GM19328 (cell line): ENCODE measurements around the gene CDC20B.
"Not testable (repeated sequence)": the region's sequence is repeated elsewhere in the genome, so short reads cannot be mapped to it uniquely, and the experiment has no call there.

ENCODE experiments used
- ATAC-seq: cut with Tn5 transposase; IDR thresholded peaks from one replicate; pipeline ENCODE4 v1.9.1; 2021; ENCODE audit warnings: mild to moderate bottlenecking, moderate library complexity; ENCODE audit not compliant: unreplicated experiment

CDC20B gene

DNA sequence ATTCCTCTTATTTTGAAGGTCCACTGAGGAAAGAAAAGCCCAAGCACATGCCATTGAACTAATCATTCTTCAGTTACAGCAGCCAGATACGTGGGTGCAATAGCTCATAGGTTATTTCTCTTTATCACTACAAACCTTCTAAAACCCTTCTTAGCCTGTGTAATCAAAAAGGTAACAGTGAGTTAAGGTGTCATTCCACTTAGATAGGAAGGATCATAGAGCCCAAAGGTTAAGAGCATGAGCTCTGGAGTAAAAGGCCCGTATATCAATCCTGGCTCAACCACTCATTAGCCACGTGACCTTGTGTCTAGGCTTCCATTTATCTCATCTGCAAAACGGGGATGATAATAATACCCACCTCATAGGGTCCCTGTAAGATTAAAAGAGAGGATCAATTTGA is 10.3 kb downstream of the CDC20B start:
- ATAC-seq, result no peak

DNA sequence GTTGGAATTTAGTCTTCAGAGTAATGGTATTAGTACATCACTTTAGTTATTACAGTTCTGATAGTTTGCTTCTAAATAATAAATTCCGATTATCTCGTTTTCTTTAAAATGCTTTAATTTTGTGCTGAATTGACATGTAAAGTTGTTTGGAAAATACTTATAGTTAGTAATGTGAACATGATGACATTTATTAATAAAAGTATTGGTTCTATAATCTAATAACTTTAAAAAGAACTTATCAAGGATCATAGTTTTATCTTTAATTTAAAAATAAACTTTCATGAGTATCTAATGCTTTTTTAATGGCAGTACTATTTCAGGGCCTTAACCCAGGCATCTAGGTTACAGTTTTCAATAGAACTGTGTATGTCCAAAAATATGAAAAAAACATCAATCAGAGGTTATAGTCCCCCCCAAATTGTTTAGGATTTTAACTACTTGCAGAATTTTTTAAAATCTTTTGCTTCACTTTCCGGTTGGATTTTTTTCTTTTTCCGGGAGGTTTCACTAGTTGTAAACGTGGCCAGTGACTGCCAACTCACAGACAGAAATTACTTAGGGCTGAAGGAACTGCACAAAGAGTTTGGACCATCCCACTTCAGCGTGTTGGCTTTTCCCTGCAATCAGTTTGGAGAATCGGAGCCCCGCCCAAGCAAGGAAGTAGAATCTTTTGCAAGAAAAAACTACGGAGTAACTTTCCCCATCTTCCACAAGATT is 12.3 kb downstream of the CDC20B start:
- ATAC-seq, result no peak

DNA sequence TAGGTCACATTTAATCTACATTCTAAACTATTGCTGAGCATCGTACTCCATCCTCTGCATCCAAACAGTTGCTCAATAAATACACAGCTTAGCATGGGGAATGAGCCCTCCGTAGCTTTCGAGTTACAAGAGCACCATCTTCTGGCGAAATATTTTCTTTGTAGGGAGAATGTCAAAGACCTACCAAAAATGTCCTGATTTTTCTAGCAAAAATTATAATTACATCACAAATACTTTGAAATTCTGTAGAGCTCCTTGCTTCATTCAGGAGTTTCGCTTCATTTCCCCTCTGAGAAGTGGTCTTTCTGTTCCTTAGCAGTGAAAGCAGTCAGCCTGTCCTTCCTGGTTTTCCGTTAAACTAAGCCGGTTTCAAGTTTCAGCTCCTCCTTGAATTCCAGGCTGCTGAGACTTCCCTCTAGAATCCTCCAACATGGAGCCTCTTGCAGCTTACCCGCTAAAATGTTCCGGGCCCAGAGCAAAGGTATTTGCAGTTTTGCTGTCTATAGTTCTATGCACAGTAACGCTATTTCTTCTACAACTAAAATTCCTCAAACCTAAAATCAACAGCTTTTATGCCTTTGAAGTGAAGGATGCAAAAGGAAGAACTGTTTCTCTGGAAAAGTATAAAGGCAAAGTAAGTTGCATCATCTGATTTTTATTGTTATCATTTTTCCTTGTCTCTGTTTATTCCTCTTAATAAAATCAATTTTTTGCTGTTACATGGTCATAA is 13.0 kb downstream of the CDC20B start, which contains the start of gene GPX8:
GPX8 (plus strand) TSS at position 409 of the 730 bp plus-strand sequence; CDS start at position 431, 22 bp downstream.
- ATAC-seq, result no peak

DNA sequence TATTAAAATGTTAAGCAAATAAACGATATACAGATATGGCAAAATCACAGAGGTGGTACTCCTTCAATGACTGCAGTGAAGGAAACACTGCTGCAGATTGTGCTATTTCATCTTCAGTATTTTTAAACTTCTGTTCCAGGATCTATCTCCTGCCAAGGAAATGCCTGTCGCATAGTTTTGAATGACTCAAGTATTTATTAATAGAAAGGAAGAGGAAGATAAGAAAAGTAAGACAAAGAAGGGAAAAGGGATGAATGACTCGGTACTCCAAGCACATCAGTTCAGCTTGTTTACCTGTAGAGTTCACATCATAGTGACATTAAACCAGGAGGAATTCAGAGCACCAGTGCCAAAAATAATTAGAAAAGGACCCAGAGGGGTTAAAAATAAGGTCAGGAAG is 18.1 kb downstream of the CDC20B start:
- ATAC-seq, result no peak

DNA sequence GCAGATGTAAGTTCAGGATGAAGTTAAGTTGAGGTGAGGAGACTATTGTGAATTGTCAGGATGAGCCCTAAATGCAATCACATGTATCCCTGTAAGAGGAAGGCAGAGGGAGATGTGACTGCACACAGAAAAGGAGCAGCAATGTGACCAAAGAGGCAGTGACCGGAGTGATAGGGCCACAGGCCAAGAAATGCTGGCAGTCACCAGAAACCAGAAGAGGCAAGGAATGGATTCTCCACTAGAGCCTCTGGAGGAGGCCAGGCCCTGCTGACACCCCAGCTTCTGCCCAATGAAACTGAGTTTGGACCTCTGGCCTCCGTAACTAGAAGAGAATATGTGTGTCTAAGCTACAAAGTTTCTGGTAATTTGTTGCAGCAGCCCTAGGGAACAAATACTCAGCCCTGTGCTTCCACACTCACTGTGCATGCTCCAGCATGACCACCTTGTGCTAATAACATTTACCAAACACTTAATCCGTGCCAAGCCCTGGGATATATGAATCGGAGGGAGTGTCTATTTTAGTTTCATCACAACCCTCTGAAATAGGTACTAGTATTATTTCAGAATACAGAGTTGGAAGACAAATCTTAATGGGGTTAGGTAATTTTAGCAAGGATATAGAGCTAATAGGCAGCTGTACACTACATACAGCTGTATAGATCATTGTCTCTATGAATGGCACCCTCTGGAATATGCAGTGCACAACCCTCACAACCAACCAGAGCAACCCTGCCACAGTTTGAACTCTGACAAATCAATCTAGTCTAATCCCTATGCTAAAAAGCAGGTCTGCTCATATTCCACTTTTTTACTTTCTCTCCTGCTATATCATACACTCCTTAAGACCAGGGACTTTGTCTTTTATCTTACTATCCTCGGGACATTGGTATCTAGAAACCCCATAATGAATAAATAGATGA is 20.8 kb downstream of the CDC20B start:
- no peak for ATAC-seq

DNA sequence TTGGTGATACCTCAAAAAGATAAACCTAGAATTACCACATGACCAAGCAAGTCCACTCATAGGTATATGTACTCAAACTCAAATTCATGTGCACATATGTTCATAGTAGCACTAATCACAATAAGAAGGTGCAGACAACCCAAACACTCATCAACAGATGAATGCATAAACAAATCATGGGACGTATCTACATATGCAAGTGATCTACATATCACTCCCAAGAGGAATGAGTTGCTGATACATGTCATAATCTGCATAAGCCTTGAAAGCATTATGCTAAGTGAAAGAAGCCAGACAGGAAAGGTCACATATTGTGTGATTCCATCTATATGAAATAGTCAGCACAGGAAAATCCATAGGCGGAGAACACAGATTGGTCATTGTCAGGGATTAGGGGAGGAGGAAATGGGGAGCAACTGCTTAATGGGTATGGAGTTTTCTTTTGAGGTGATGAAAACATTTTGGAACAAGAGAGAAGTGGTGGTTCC is 23.6 kb downstream of the CDC20B start:
- ATAC-seq, result no peak

DNA sequence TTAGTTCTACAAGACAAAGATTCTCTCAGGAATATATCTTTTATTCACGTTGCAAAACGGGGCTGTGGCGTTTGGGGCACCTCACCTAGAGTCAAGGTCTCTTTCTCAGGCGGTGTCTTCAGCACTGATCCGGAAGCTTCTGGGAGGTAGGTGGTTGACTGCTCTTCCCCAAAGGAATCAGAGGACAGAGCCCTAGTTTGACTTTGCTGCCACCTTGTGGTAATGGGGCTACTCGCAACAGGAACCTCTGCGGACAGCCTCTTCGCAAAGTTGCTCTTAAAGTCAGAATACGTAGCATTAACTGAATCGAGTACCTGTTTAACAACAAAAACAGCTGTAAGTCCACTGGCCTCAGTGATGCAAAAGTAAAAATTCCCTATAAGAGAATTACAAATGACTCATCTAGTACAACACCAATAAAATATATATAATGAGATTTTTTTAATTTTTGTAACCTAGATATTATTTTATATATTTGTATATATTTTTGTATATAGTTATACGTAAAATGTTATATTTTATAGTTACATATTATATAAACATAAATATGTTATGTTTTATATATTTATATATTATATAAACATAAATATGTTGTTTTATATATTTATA is 26.3 kb downstream of the CDC20B start:
- peak; percentile 65 for ATAC-seq

DNA sequence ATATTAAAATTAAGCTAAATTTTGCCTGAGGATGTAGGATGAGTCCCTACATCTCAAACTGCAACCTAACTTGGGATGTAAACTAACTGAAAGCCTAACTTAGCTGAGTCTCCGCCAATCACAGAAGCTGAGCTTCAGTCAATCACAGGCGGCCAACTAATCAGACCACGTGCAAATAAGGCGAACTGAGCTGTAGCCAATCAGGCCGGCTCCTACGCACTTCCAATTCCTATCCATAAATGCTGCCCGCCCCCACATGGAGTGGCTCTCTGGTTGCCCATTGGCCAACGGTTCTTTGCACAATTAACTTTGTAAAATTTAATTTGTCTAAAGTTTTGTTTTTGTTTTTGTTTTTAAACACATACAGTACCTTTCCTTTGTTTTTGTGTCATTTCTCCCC is 26.9 kb downstream of the CDC20B start:
- ATAC-seq, result no peak

DNA sequence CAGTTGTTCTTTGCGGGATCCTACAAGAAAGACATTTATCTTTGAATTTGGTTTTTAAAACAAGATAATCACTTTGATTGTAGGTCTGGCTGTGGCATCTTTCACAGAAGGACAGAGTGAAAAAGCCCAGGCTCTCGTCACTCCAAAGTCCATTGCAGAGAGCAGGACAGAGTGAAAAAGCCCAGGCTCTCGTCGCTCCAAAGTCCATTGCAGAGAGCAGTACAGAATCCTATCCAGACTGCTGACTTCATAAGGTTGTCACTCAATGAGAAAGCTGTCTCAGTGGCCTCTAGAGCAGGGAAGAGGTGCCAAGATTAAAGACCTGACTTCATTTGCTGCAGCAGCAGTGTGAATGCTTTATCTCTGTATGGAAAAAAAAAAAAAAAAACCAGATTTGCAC is 29.4 kb downstream of the CDC20B start:
- ATAC-seq, result no peak

DNA sequence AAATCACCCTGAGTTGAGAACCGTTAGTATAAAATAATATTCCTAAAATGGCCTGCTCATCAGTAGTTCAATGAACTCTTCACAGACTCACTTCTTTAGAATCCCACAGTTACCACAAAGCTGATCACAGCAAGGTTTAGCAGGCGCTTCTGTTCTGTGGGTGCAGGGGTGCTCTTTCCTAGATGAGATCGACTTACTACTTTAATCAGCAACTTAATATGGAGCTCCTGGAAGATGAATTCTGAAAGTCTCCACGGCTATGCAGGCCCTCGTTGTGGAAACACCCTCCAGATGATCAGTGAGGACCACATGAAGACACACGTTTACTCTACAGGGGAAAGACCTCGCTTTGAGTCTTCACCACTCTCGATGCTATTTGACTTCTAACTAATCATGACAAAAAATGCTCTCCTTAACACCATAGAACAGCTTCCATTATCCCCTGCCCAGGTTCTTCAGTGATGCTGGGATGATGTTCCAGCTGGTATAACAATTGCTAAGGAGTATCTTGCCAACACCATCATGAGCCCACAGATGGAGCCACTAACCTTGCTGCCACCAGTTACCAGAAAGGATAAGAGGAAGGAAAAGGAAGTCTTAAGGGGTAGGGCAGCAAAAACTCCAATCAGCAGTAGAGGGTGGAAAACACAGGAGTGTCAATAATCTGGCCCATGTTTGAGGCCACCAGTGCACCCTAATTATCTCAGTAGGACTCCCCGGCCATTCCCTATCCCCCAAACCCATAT is 30.9 kb downstream of the CDC20B start:
- ATAC-seq, result no peak

DNA sequence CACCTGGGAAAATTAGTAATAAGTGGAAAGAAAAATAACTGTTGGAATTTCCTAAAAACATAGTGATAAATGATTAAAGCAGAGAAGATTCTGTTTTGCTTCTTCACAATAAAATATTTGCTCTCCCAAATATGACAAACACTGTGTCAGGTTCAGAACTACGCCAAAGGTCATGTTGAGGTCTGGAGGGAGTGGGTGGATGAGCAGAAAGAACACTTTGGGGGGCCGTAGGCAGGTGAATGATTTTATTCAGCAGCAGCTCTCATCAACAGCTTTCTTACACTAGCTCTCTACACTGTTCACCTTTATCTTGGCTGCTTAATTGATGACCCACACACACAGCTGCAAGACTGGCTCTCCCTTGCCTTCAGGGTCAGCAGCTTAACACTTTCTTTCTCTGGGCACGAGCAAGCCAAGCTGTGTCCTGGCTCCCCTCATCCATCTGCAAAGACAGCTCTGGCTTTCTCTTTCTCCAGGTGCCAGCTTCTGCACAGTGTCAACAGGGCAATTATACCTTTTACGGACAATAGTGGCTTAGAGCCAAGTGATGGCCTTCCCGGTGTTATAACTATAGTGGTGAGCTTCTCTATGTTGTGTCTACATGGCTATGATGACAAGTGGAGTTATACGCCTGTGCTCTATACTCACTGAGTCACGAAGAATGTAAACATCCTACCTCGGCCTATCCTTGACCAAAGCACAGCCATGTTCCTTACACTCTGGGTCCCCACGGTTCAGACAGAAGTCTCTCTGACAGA is 31.9 kb downstream of the CDC20B start:
- no peak for ATAC-seq

DNA sequence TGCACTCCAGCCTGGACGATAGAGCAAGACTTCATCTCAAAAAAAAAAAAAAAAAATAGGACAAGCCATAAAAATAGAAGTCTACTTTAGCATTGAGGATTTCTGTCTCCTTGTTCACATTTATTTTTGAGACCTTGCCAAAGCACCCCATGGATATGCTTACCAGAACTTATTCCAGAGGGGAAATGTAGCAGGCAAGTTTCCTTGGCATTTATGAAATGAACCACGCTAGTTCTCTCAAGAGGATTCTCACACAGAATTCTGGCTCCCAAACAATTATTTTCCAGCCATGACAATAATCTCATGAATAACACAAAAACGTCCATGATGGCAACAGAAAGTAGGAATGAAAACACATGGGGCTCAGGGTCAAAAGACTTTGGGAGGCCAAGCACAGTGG is 36.5 kb downstream of the CDC20B start:
- ATAC-seq, result no peak

DNA sequence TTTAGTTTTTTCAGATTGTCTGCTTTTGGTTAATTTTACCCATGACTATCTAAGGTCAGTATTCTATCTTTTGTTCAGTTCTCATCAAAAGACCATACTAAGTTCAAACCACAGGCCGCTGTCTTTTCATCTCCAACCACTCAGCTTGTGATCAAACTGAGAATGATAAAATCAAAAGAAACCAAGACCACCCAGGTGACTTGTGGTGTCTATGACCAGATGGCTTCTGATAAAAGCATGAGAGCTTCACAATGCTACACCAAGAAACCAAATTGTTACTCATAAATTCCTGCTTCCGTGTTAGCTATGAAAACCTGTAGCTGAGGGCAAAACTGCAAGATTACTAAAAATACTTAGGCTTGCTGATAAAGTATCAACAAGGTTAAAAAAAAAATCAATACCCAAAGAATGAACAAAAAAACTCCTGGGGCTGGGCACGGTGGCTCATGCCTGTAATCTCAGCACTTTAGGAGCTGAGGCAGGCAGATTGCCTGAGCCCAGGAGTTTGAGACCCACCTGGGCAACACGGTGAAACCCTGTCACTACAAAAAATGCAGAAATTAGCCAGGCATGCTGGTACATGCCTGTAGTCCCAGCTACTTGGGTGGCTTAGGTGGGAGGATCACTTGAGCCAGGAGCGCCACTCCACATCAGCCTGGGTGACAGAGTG is 38.8 kb downstream of the CDC20B start:
- ATAC-seq, result no peak

DNA sequence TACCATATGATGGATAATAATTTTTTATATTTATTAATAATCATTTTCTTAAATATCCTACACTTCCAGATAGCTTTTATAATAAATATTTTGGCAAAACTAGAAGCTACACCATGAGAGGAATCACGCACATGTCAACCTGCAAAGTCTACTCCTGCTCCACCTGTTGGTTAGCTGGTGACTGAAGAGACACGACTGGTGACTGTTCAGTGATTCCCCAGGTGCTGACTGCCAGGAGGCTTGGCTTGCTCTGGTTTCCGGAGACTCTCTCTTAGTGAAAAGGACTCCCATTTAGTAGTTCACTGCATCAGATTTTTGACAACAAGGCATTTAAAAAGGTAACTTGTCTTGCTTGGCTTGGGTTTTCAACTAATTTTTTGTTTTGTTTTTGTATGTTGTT is 49.6 kb downstream of the CDC20B start:
- no peak for ATAC-seq

DNA sequence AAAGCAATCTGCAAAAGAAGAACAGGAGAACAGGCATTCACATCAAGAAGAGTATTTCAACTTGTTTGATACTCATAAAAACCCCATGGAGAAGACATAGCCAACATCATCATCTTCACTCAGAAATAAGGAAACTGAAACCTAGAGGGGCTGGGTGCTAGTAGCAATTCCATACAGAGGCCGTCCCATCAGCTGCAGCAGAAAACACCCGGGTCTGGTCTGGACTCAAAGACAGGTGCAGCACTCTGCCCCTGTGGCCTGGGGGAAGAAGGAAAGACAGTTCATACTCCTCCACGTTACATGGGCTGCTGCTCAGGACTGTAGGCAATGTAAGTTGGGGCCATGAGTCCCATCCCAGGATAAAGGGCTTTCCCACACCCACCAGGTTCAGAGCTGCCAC is 58.9 kb downstream of the CDC20B start:
- no peak for ATAC-seq

DNA sequence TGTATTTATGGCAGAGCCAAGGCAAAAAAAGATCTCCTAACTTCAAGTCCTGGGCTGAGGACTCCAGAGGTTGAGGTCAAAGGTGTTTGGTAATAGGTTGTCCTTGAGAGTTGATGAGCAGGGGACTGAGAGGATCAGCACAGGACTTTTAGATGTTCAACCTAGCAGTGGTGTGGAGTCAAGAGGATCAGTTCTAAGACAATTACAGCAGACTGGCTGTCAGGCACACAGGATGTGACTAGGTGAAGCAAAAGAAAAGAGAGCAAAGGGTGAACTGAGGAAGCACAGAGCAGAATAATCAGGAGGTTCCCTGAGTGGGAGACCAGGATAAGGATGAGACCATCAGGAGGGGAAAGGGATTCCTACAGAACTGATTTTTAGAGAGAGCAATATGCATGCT is 59.6 kb downstream of the CDC20B start:
- ATAC-seq, result no peak

DNA sequence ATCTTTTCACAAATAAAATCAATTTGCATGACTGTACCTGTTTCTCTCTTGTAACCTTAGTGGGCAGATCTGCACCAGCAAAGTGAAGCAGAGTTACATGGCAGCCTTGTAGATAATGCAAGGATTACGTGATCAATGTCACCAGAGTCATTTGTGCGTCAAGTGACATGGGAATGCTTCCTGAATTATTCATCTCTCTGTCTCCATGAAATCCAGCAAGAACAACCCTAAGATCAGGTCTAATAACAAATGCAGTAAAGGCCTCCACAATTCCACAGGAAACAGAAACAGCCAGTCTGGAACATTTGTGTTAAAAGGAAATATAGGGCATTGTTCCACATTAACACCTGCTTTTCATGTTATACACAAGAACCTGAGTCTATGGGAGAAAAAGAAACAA is 62.8 kb downstream of the CDC20B start:
- no peak for ATAC-seq

DNA sequence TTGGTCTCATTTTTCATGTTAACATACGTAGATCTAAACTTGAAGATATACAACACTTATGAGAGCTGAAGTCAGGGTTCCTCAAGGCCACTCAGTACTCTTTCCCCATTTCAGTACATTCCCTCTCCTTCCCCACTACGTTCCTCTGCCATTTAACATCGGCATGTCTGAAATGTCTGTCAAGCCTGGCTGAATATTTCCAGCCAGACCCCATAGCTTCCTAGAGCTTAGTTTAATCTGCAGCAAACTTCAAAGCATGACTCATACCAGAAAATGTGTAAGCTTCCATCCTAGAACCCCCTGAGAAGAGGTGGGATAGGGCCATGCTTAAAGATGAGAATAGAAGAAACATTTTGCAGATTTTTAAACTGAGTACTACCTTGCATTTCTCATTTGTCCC is 64.3 kb downstream of the CDC20B start:
- no peak for ATAC-seq

DNA sequence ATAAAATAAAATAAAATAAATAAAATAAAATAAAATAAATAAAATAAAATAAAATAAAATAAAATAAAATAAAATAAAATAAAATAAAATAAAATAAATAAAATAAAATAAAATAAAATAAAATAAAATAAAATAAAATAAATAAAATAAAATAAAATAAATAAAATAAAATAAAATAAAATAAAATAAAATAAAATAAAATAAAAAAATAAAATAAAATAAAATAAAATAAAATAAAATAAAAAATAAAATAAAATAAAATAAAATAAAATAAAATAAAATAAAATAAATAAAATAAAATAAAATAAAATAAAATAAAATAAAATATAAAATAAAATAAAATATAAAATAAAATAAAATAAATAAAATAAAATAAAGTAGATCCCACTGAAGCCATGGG is 67.0 kb downstream of the CDC20B start:
- not testable (repeated sequence) for ATAC-seq
